GM12892 (cell line): ENCODE data around the gene STARD13.

Experiments
- POLR2A ChIP-seq: IDR thresholded peaks from 2 replicates; pipeline ENCODE4 v1.6.1; 2011; ENCODE audit warnings: low read depth, low read length, control low read depth
- POLR2AphosphoS5 ChIP-seq: IDR thresholded peaks from 2 replicates; pipeline ENCODE4 v1.6.1; 2011; ENCODE audit warnings: low read depth, low read length, control low read depth

- TF ChIP-seq POLR2A (no peak), POLR2AphosphoS5 (no peak)
Observed at GRCh38 chr13:33205804-33206221, 79.7 kb downstream of the STARD13 start.
